Measurements from ENCODE around the gene CLDN9.

CLDN9 gene

DNA sequence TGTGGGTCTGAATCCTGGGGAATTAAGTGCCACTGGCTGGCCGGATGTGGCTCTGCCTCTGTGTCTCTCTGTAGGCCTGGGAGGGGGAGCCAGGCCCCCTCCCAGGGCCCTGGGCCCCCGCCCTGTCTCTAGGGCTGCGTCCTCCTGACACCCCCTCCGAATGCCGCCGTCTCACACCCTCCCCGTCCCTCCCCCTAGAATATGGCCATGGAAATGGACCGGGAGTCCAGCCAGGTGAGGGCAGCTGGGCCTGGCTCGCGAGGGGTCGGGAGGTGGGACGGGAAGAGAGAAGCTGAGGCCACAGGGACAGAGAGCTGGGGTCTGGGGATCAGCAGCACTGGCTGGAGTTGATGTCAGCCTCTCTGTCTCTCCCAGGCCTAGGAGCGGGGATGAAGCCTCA is 16.4 kb upstream of the CLDN9 start:
- TF ChIP-seq TAF1 (IDR thresholded peaks at IDR 0.05; ENCODE audit: borderline replicate concordance, insufficient read depth, low read length): no peak
- TF ChIP-seq POLR2AphosphoS5 (IDR thresholded peaks at IDR 0.05; ENCODE audit: low read depth, low read length): no peak
- no peak for TF ChIP-seq SIN3A (IDR thresholded peaks at IDR 0.05; ENCODE audit: borderline replicate concordance, insufficient read depth, low read length)
- TF ChIP-seq, protein P1, sequence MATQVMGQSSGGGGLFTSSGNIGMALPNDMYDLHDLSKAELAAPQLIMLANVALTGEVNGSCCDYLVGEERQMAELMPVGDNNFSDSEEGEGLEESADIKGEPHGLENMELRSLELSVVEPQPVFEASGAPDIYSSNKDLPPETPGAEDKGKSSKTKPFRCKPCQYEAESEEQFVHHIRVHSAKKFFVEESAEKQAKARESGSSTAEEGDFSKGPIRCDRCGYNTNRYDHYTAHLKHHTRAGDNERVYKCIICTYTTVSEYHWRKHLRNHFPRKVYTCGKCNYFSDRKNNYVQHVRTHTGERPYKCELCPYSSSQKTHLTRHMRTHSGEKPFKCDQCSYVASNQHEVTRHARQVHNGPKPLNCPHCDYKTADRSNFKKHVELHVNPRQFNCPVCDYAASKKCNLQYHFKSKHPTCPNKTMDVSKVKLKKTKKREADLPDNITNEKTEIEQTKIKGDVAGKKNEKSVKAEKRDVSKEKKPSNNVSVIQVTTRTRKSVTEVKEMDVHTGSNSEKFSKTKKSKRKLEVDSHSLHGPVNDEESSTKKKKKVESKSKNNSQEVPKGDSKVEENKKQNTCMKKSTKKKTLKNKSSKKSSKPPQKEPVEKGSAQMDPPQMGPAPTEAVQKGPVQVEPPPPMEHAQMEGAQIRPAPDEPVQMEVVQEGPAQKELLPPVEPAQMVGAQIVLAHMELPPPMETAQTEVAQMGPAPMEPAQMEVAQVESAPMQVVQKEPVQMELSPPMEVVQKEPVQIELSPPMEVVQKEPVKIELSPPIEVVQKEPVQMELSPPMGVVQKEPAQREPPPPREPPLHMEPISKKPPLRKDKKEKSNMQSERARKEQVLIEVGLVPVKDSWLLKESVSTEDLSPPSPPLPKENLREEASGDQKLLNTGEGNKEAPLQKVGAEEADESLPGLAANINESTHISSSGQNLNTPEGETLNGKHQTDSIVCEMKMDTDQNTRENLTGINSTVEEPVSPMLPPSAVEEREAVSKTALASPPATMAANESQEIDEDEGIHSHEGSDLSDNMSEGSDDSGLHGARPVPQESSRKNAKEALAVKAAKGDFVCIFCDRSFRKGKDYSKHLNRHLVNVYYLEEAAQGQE (IDR thresholded peaks at IDR 0.05; ENCODE audit: insufficient read depth in 1 of 2, low read depth in 2 of 2, low read length in 2 of 2): no peak
- no peak for TF ChIP-seq FOXP2 (optimal IDR thresholded peaks at IDR 0.05; ENCODE audit: borderline replicate concordance, extremely low read depth, extremely low read length, insufficient read depth)

DNA sequence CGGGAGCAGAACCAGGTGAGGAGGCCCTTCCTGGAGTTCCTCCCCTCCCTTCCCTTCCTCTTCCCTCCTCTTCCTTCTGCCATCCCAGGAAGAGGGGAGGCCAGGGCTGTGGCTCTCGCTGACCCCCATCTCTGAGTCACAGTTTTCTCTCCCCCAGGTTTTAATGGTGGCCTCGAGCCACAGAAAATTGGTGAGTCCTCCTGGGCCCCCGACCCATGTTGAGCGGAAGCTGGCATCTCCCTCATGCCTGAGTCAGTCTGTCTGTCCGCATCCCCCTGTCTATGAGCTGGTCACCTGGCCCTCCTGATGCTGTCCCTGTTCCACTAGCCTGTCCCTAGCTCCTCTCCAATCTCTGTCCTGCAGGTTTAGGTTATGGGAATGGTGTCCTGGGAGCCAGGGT is 12.8 kb upstream of the CLDN9 start:
- TF ChIP-seq, protein P1 (IDR thresholded peaks at IDR 0.05; ENCODE audit: insufficient read depth in 1 of 2, low read depth in 2 of 2, low read length in 2 of 2): no peak
- TF ChIP-seq FOXP2 (optimal IDR thresholded peaks at IDR 0.05; ENCODE audit: borderline replicate concordance, extremely low read depth, extremely low read length, insufficient read depth) (no peak), SIN3A (IDR thresholded peaks at IDR 0.05; ENCODE audit: borderline replicate concordance, insufficient read depth, low read length) (no peak), POLR2AphosphoS5 (IDR thresholded peaks at IDR 0.05; ENCODE audit: low read depth, low read length) (no peak), TAF1 (IDR thresholded peaks at IDR 0.05; ENCODE audit: borderline replicate concordance, insufficient read depth, low read length) (no peak)

DNA sequence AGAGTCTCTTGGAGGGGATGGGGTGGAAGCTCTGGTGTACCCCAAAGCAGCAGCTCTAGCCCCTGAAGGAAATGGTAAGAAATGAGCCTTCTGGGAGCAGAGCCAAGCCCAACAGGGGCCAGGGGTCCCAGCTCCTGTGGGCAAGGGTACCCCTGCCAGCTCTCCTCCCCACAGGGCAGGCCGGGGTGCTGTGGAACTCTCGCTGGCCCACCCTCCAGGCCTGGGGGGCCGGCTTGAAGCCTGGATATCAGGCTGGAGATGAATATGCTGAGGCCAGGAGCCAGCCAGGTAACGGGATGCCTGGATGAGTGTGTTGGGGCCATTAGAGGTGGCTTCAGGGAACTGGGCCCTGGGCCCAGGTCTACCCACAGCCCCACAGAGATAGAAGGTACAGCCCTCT is 12.2 kb upstream of the CLDN9 start:
- TF ChIP-seq TAF1 (IDR thresholded peaks at IDR 0.05; ENCODE audit: borderline replicate concordance, insufficient read depth, low read length) (no peak), POLR2AphosphoS5 (IDR thresholded peaks at IDR 0.05; ENCODE audit: low read depth, low read length) (no peak), FOXP2 (optimal IDR thresholded peaks at IDR 0.05; ENCODE audit: borderline replicate concordance, extremely low read depth, extremely low read length, insufficient read depth) (no peak), SIN3A (IDR thresholded peaks at IDR 0.05; ENCODE audit: borderline replicate concordance, insufficient read depth, low read length) (no peak)
- TF ChIP-seq, protein P1 (IDR thresholded peaks at IDR 0.05; ENCODE audit: insufficient read depth in 1 of 2, low read depth in 2 of 2, low read length in 2 of 2): no peak

DNA sequence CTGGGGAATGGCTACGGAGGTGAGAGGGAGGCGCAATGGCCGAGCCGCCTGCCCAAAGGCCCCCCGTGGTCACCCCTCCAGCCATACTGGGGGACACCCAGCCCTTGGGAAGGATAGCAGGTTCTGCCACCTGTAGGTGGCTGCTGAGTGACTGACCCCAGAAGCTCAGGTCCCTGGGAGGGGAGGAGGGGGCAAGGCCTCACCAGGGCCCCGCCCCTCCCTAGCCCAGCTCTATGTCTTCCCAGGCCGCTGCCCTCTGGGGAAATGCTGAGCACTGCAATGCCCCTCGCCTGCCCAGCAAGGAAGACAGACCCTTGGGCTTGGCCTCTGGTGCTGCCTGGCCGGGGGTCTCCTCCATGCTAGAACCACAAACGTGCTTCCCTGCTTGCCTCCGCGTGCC is 11.4 kb upstream of the CLDN9 start:
- TF ChIP-seq POLR2AphosphoS5 (IDR thresholded peaks at IDR 0.05; ENCODE audit: low read depth, low read length): no peak
- TF ChIP-seq, protein P1 (IDR thresholded peaks at IDR 0.05; ENCODE audit: insufficient read depth in 1 of 2, low read depth in 2 of 2, low read length in 2 of 2): no peak
- TF ChIP-seq TAF1 (IDR thresholded peaks at IDR 0.05; ENCODE audit: borderline replicate concordance, insufficient read depth, low read length): no peak
- no peak for TF ChIP-seq SIN3A (IDR thresholded peaks at IDR 0.05; ENCODE audit: borderline replicate concordance, insufficient read depth, low read length)
- no peak for TF ChIP-seq FOXP2 (optimal IDR thresholded peaks at IDR 0.05; ENCODE audit: borderline replicate concordance, extremely low read depth, extremely low read length, insufficient read depth)

All from PFSK-1 (cell line).